PC-9 (cell line): ENCODE data around the gene JCHAIN. TPM values are rescaled to one million over a fixed set of nuclear protein-coding genes. Genes with fewer than 3 reads are reported as not detected.
"Not testable (repeated sequence)": the region's sequence is repeated elsewhere in the genome, so short reads cannot be mapped to it uniquely, and the experiment has no call there.

Experiments
- BruUV-seq: library from RNA; stranded (reverse); fragments of 400-500 nt; replicated peaks from 2 replicates; lab custom pipeline; 2021; lab: Mats Ljungman, UMichigan
- CTCF ChIA-PET: fragments of 300-600 bp; sonication (Branson Sonifier 250); formaldehyde crosslinking; loops from one replicate; lab custom pipeline; 2022; ENCODE audit warnings: antibody characterized with exemption; lab: Charles Lee
- POLR2A ChIA-PET: fragments of 300-600 bp; sonication (Branson Sonifier 250); formaldehyde crosslinking; loops from one replicate; lab custom pipeline; 2022; ENCODE audit warnings: antibody characterized with exemption; ENCODE audit not compliant: unreplicated experiment; lab: Charles Lee
- DNase-seq, 2 experiments: peaks; one replicate each; pipeline versions ENCODE4 v3.0.0 to v3.0.0-alpha.2; 2015 to 2022; ENCODE audit warnings: mixed read lengths in 1 of 2
- H2AFZ ChIP-seq: fragments of 200-600 bp; sonication (generic); 2 replicates; pipeline ENCODE4 v1.8.1; 2017; ENCODE audit warnings: antibody characterized with exemption
- H3F3A ChIP-seq: fragments of 200-600 bp; sonication (generic); 2 replicates; pipeline ENCODE4 v1.8.1; 2017; ENCODE audit warnings: antibody characterized with exemption, mild to moderate bottlenecking, low read depth; ENCODE audit not compliant: insufficient read depth
- H3K27ac ChIP-seq: fragments of 200-600 bp; sonication (generic); 2 replicates; pipeline ENCODE4 v1.6.1; 2016; ENCODE audit warnings: mixed run types
- H3K27me3 ChIP-seq: fragments of 200-600 bp; sonication (generic); 2 replicates; pipeline ENCODE4 v1.6.1; 2016; ENCODE audit warnings: low read depth, mixed run types; ENCODE audit not compliant: insufficient read depth
- H3K36me3 ChIP-seq: fragments of 200-600 bp; sonication (generic); 2 replicates; pipeline ENCODE4 v1.6.1; 2016; ENCODE audit warnings: low read depth, mixed run types
- H3K4me1 ChIP-seq: fragments of 200-600 bp; sonication (generic); replicated peaks from 2 replicates; pipeline ENCODE4 v1.6.1; 2016; ENCODE audit warnings: mixed run types; ENCODE audit not compliant: insufficient read depth
- H3K4me2 ChIP-seq: fragments of 200-600 bp; sonication (generic); 2 replicates; pipeline ENCODE4 v1.6.1; 2017; ENCODE audit warnings: mixed run types
- H3K4me3 ChIP-seq: fragments of 200-600 bp; sonication (generic); 2 replicates; pipeline ENCODE4 v1.6.1; 2016; ENCODE audit warnings: mixed run types
- H3K79me2 ChIP-seq: fragments of 200-600 bp; sonication (generic); 2 replicates; pipeline ENCODE4 v1.6.1; 2017; ENCODE audit warnings: low read depth, mixed run types
- H3K9me2 ChIP-seq: fragments of 200-600 bp; sonication (generic); 2 replicates; pipeline ENCODE4 v1.8.1; 2017; ENCODE audit warnings: mild to moderate bottlenecking; ENCODE audit not compliant: insufficient read depth
- H3K9me3 ChIP-seq: fragments of 200-600 bp; sonication (generic); 2 replicates; pipeline ENCODE4 v1.8.1; 2016; ENCODE audit warnings: low read depth; ENCODE audit not compliant: insufficient read depth
- H4K20me1 ChIP-seq: fragments of 200-600 bp; sonication (generic); 2 replicates; pipeline ENCODE4 v1.8.1; 2017; ENCODE audit not compliant: insufficient read depth
- EZH2 ChIP-seq: fragments of 200-600 bp; sonication (generic); IDR thresholded peaks from 2 replicates; pipeline ENCODE4 v1.8.0; 2017; ENCODE audit warnings: antibody characterized with exemption, low read depth
- intact Hi-C: fragments of 100-400 bp; cut with micrococcal nuclease; formaldehyde crosslinking; loops from one replicate; pipeline ENCODE4 v1.10.0; 2022; ENCODE audit not compliant: unreplicated experiment
- total RNA-seq: library from RNA; stranded (reverse); gene quantifications from 2 replicates; pipeline ENCODE4 v1.2.3, GENCODE V29; 2021
- TF ChIP-seq, protein P1 (sequence below): fragments of 200-600 bp; sonication (generic); conservative IDR thresholded peaks from 2 replicates; pipeline ENCODE4 v1.6.1; 2017; ENCODE audit warnings: mixed run types, antibody characterized with exemption, mild to moderate bottlenecking, moderate library complexity

Gene JCHAIN
- total RNA-seq, 1 experiment from 2014 or later: not detected

DNA sequence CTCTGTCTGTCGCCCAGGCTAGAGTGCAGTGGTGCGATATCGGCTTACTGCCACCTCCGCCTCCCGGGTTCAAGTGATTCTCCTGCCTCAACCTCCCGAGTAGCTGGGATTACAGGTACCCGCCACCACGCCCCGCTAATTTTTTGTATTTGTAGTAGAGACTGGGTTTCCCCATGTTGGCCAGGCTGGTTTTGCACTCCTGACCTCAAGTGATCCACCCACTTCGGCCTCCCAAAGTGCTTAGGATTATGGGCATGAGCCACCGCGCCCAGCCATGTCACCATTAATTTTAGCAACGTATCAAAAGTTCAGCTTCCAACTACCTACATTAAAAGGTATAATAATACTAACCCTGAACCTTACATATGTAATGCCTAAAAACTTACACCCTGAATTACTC lies 21.1 kb upstream of the JCHAIN start:
- no TSS peak for BruUV-seq
- H2AFZ ChIP-seq: peak overlapping the region; percentile 99
- no peak for DNase-seq
- H3K4me2 ChIP-seq: peak overlapping the region; percentile 76
- peaks cover 33% of the 10 kb centered on the region for H3K79me2 ChIP-seq
- no peak for TF ChIP-seq EZH2
- TF ChIP-seq, protein P1, sequence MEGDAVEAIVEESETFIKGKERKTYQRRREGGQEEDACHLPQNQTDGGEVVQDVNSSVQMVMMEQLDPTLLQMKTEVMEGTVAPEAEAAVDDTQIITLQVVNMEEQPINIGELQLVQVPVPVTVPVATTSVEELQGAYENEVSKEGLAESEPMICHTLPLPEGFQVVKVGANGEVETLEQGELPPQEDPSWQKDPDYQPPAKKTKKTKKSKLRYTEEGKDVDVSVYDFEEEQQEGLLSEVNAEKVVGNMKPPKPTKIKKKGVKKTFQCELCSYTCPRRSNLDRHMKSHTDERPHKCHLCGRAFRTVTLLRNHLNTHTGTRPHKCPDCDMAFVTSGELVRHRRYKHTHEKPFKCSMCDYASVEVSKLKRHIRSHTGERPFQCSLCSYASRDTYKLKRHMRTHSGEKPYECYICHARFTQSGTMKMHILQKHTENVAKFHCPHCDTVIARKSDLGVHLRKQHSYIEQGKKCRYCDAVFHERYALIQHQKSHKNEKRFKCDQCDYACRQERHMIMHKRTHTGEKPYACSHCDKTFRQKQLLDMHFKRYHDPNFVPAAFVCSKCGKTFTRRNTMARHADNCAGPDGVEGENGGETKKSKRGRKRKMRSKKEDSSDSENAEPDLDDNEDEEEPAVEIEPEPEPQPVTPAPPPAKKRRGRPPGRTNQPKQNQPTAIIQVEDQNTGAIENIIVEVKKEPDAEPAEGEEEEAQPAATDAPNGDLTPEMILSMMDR: no peak
- H3K27ac ChIP-seq: peak overlapping the region; percentile 76
- ChIA-PET CTCF (interaction anchor here (0.6 kb wide), 1 partner anchor 562 kb away, joined by 4 read pairs; no protein-coding TSS in a partner anchor), POLR2A (no interaction called here)
- peaks cover 22% of the 10 kb centered on the region for H3K4me1 ChIP-seq
- intact Hi-C loops: loop anchor here (10.0 kb wide), 2 partner anchors 83 to 307 kb away; partner anchors contain the start of gene DCK
- peaks cover 5% of the 10 kb centered on the region for H4K20me1 ChIP-seq
- H3K4me3 ChIP-seq: peak overlapping the region; percentile 98
- no peaks in the 10 kb centered on the region for H3K27me3 ChIP-seq
- no peaks in the 10 kb centered on the region for H3K9me2 ChIP-seq
- no peaks in the 10 kb centered on the region for H3K36me3 ChIP-seq
- no peaks in the 10 kb centered on the region for H3K9me3 ChIP-seq
- peaks cover 7% of the 10 kb centered on the region for H3F3A ChIP-seq

DNA sequence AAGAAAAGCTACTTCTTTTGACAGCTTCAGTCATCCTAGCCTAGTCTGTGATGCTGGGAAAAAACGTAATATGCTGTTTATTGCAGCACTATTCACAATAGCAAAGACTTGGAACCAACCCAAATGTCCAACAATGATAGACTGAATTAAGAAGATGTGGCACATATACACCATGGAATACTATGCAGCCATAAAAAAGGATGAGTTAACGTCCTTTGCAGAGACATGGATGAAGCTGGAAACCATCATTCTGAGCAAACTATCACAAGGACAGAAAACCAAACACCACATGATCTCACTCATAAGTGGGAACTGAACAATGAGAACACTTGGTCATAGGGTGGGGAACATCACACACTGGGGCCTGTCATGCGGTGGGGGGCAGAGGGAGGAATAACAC lies 15.8 kb upstream of the JCHAIN start:
- H3K9me3 ChIP-seq, H3F3A ChIP-seq, DNase-seq, CTCF ChIA-PET, H4K20me1 ChIP-seq, H3K27ac ChIP-seq, H3K4me3 ChIP-seq, H3K27me3 ChIP-seq, BruUV-seq, POLR2A ChIA-PET, H3K36me3 ChIP-seq, H2AFZ ChIP-seq, H3K9me2 ChIP-seq, H3K4me2 ChIP-seq, H3K4me1 ChIP-seq, H3K79me2 ChIP-seq: not testable (repeated sequence)
- intact Hi-C loops: loop anchor here (10.0 kb wide), 2 partner anchors 77 to 313 kb away; partner anchors contain the start of gene DCK

DNA sequence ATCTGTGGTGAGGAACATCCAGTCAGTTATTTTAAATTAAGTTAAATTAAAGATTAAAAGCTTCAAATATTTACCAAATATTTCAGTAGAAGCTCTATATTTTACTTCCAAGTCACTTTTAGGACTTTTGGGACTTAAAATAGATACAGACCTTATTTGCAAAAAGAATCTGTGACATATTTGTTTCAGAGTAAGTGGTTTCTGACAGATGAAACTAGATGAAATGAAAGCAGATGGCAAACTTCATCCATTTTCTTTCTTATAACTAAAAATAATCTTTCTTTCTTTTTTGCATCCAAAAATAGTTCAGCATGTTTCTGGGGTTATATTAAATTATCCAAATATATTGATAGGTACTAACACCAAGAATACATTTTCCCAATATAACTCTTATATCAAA lies 15.4 kb upstream of the JCHAIN start:
- no peaks in the 10 kb centered on the region for H3K4me1 ChIP-seq
- H3K27ac ChIP-seq: no peak overlapping the region
- no peaks in the 10 kb centered on the region for H3K27me3 ChIP-seq
- intact Hi-C loops: loop anchor here (10.0 kb wide), 2 partner anchors 77 to 313 kb away; partner anchors contain the start of gene DCK
- H3K9me3 ChIP-seq: no peaks in the 10 kb centered on the region
- TF ChIP-seq EZH2: no peak
- TF ChIP-seq, protein P1: no peak
- H3K36me3 ChIP-seq: no peaks in the 10 kb centered on the region
- H4K20me1 ChIP-seq: no peaks in the 10 kb centered on the region
- no peak for DNase-seq
- H3K79me2 ChIP-seq: no peaks in the 10 kb centered on the region
- POLR2A ChIA-PET: no interaction called here
- no peaks in the 10 kb centered on the region for H3K9me2 ChIP-seq
- H3K4me2 ChIP-seq: no peak overlapping the region
- no peak overlapping the region for H3K4me3 ChIP-seq
- H2AFZ ChIP-seq: no peak overlapping the region
- CTCF ChIA-PET: no interaction called here
- BruUV-seq: no TSS peak
- H3F3A ChIP-seq: no peaks in the 10 kb centered on the region

DNA sequence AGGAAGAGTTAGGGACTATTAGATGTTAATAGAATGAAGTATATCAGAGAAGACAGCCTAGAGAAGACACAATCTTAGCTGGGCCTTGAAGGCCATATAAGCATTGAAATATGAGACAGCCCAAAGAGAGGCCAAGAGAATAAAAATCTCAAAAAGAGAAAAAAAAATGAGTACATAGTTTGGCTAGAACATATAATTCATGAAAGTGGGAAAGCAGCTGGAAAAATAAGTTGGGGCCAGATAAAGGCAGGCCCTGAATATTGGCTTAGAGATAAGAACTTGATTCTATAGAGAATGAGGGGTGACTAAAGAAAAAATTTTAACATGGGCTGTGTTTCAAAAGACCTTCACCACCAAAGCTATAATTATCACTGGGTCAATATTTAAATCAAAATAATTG lies 14.6 kb upstream of the JCHAIN start:
- H3K4me3 ChIP-seq: no peak overlapping the region
- no TSS peak for BruUV-seq
- H3K9me2 ChIP-seq: no peaks in the 10 kb centered on the region
- H3K36me3 ChIP-seq: no peaks in the 10 kb centered on the region
- no peak overlapping the region for H3K4me2 ChIP-seq
- no peaks in the 10 kb centered on the region for H3K4me1 ChIP-seq
- no peak overlapping the region for H2AFZ ChIP-seq
- no peaks in the 10 kb centered on the region for H4K20me1 ChIP-seq
- intact Hi-C loops: loop anchor here (10.0 kb wide), 2 partner anchors 76 to 314 kb away; partner anchors contain the start of gene DCK
- POLR2A ChIA-PET: no interaction called here
- DNase-seq: no peak
- H3K79me2 ChIP-seq: no peaks in the 10 kb centered on the region
- H3K27me3 ChIP-seq: no peaks in the 10 kb centered on the region
- H3K27ac ChIP-seq: no peak overlapping the region
- CTCF ChIA-PET: no interaction called here
- H3K9me3 ChIP-seq: no peaks in the 10 kb centered on the region
- TF ChIP-seq EZH2: no peak
- TF ChIP-seq, protein P1: no peak
- H3F3A ChIP-seq: no peaks in the 10 kb centered on the region
